Measurements from ENCODE around the gene ZNF74. TPM values are rescaled to one million over a fixed set of nuclear protein-coding genes. Genes with fewer than 3 reads are reported as not detected.

The ZNF74 gene
- total RNA-seq, 4 donors from 2014 or later, result 3.0 to 6.9 (median 4.9) TPM

GRCh38 chr22:20384865-20385264 is 9.1 kb upstream of the ZNF74 start:
- H3K36me3 ChIP-seq, result no peaks in the 10 kb centered on the region
- no peak overlapping the region for H3K4me3 ChIP-seq
- DNase-seq (no peak), ATAC-seq (no peak)
- H3K9me3 ChIP-seq, result no peaks in the 10 kb centered on the region
- intact Hi-C loops (cut with DNase I; ENCODE audit: low total_unique reads) (no loop called here), in situ Hi-C loops (cut with MboI; ENCODE audit: low sequenced_read_pairs in 4 of 4) (no loop called here)
- no peak for TF ChIP-seq POLR2A (IDR thresholded peaks at IDR 0.05)
- TF ChIP-seq, protein P1, sequence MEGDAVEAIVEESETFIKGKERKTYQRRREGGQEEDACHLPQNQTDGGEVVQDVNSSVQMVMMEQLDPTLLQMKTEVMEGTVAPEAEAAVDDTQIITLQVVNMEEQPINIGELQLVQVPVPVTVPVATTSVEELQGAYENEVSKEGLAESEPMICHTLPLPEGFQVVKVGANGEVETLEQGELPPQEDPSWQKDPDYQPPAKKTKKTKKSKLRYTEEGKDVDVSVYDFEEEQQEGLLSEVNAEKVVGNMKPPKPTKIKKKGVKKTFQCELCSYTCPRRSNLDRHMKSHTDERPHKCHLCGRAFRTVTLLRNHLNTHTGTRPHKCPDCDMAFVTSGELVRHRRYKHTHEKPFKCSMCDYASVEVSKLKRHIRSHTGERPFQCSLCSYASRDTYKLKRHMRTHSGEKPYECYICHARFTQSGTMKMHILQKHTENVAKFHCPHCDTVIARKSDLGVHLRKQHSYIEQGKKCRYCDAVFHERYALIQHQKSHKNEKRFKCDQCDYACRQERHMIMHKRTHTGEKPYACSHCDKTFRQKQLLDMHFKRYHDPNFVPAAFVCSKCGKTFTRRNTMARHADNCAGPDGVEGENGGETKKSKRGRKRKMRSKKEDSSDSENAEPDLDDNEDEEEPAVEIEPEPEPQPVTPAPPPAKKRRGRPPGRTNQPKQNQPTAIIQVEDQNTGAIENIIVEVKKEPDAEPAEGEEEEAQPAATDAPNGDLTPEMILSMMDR (IDR thresholded peaks at IDR 0.05 in 4 of 5, conservative IDR thresholded peaks at IDR 0.05 in 1 of 5), result no peak
- peaks cover 0 to 11% (median 7%) of the 10 kb centered on the region in 3 donors for H3K27me3 ChIP-seq
- no peaks in the 10 kb centered on the region for H3K4me1 ChIP-seq
- no peak overlapping the region for H3K27ac ChIP-seq

DNA sequence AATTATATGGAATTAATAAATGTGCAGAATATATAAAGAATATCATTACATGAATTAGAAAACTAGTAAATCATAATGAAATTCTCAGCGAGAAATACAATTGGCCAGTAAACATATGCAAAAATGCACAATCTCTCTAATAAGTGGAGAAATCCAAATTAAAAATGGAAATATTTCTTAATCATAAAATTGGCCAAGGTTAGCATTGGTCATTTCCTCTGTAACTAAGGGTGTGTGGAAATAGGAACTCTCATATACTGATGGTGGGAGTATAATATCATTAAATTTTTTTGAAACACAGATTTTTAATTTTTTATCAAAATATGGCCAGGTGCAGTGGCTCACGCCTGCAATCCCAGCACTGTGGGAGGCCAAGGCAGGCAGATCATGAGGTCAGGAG is 7.6 kb upstream of the ZNF74 start:
- in situ Hi-C loops (cut with MboI; ENCODE audit: low sequenced_read_pairs in 4 of 4) (no loop called here), intact Hi-C loops (cut with DNase I; ENCODE audit: low total_unique reads) (no loop called here)
- no peak overlapping the region for H3K27ac ChIP-seq
- peaks cover 0 to 11% (median 7%) of the 10 kb centered on the region in 3 donors for H3K27me3 ChIP-seq
- DNase-seq (no peak), ATAC-seq (no peak)
- no peaks in the 10 kb centered on the region for H3K4me1 ChIP-seq
- no peak for TF ChIP-seq POLR2A (IDR thresholded peaks at IDR 0.05)
- TF ChIP-seq, protein P1 (IDR thresholded peaks at IDR 0.05 in 4 of 5, conservative IDR thresholded peaks at IDR 0.05 in 1 of 5), result no peak
- no peak overlapping the region for H3K4me3 ChIP-seq
- no peaks in the 10 kb centered on the region for H3K36me3 ChIP-seq
- no peaks in the 10 kb centered on the region for H3K9me3 ChIP-seq

GRCh38 chr22:20386972-20387371 is 7.0 kb upstream of the ZNF74 start:
- no peak overlapping the region for H3K27ac ChIP-seq
- no peaks in the 10 kb centered on the region for H3K9me3 ChIP-seq
- intact Hi-C loops (cut with DNase I; ENCODE audit: low total_unique reads) (no loop called here), in situ Hi-C loops (cut with MboI; ENCODE audit: low sequenced_read_pairs in 4 of 4) (no loop called here)
- ATAC-seq (no peak), DNase-seq (no peak)
- no peaks in the 10 kb centered on the region for H3K4me1 ChIP-seq
- no peak overlapping the region for H3K4me3 ChIP-seq
- no peaks in the 10 kb centered on the region for H3K36me3 ChIP-seq
- TF ChIP-seq, protein P1 (IDR thresholded peaks at IDR 0.05 in 4 of 5, conservative IDR thresholded peaks at IDR 0.05 in 1 of 5), result no peak
- no peak for TF ChIP-seq POLR2A (IDR thresholded peaks at IDR 0.05)
- H3K27me3 ChIP-seq, result peaks cover 0 to 11% (median 7%) of the 10 kb centered on the region in 3 donors

DNA sequence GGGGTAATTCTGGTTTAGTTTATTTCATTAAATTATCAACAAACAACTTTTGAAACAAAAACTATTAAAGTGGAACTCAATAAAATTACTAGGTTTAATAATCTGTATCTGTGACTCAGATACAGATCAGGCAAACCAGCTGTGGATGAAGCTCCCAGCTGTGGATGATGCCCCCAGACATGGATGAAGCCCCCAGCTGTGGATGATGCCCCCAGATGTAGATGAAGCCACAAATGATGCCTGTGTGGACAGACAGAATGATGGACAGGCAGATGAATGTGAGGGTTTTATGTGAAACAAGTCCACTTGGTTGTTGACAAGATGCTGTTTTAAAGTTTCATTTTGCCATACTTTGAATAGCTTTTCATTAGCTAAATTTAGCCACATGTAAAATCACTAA is 5.8 kb upstream of the ZNF74 start:
- no peak for DNase-seq
- ATAC-seq, result no peak
- Histone ChIP-seq H3K27me3 (peaks cover 0 to 11% (median 7%) of the 10 kb centered on the region in 3 donors), H3K9me3 (no peaks in the 10 kb centered on the region), H3K4me1 (no peaks in the 10 kb centered on the region), H3K4me3 (no peak overlapping the region), H3K36me3 (no peaks in the 10 kb centered on the region), H3K27ac (no peak overlapping the region)
- intact Hi-C loops (cut with DNase I; ENCODE audit: low total_unique reads), result no loop called here
- in situ Hi-C loops (cut with MboI; ENCODE audit: low sequenced_read_pairs in 4 of 4), result no loop called here
- no peak for TF ChIP-seq POLR2A (IDR thresholded peaks at IDR 0.05)
- TF ChIP-seq, protein P1 (IDR thresholded peaks at IDR 0.05 in 4 of 5, conservative IDR thresholded peaks at IDR 0.05 in 1 of 5), result no peak

DNA sequence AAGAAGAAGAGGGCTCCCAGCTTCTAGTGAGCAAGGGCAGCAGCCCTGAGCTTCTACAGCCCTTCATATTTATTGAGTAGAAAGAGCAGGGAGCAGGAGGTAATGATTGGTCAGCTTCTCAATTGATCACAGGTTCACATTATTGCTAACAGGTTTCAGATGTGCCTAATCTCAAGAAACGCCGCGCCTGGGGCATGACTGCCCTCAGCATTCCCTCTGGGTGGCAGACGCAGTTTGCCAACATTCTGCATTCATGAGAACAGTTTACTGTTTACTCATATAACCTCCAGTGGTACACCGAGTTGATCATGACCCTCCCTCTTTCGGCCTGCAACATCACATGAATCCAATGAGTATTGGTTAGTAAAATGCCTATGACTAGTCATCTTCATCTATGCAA is 4.7 kb upstream of the ZNF74 start:
- H3K9me3 ChIP-seq, result no peaks in the 10 kb centered on the region
- H3K27ac ChIP-seq, result no peak overlapping the region
- no peaks in the 10 kb centered on the region for H3K36me3 ChIP-seq
- TF ChIP-seq, protein P1 (IDR thresholded peaks at IDR 0.05 in 4 of 5, conservative IDR thresholded peaks at IDR 0.05 in 1 of 5), result no peak
- TF ChIP-seq POLR2A (IDR thresholded peaks at IDR 0.05), result no peak
- no peak for ATAC-seq
- no peak overlapping the region for H3K4me3 ChIP-seq
- DNase-seq, result no peak
- in situ Hi-C loops (cut with MboI; ENCODE audit: low sequenced_read_pairs in 4 of 4), result no loop called here
- H3K4me1 ChIP-seq, result peaks cover under 1 to 4% of the 10 kb centered on the region in 2 donors
- intact Hi-C loops (cut with DNase I; ENCODE audit: low total_unique reads), result no loop called here
- peaks cover 0 to 11% (median 4%) of the 10 kb centered on the region in 3 donors for H3K27me3 ChIP-seq
